ENCODE measurements around the gene BCDIN3D. TPM values are rescaled to one million over a fixed set of nuclear protein-coding genes. Genes with fewer than 3 reads are reported as not detected.

BCDIN3D gene
- total and polyA plus RNA-seq, 2 of the 8 experiments (the other 6 are each of a cell fraction or from before 2014, with no cell fraction given) = 1.6 to 2.4 TPM

DNA sequence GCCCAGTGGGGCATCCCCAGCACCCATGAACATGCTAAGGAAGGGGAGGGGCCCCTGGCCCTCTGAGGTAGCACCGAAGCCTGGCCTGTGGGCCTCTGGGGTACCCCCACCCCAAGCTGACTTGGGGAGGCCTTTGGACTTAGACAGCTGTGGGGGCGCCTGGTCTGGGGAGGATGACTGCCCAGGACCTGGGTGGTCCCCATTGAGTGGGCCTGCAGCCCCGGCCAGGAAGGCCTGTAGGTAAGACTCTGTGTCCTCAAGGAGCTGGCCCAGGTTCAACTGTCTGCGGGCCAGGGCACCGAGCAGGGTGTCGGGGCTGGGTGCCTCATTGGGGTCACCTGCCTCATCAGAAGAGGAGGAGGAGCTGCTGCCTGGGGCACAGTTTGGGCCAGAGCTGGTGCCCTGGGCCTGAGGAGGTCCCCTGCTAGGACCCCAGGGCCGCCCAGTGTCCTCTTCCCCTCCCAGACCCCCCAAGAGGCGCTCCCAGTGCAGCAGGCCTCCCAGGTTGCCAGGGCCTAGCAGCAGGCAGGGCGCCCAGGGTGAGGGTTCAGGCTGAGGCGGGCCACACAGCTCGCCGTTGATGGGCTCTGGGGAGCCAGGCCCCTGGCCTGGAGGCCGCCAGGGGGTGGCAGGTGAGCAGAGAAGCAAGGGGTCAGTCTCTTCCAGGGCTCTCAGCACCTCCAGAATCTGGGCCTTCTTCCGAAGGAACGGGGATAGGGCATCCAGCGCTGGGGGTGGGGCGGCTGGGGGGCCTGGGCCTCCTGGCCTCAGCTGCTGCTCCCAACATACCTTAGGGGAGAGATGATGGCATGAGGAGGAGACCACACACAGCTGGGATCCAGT, 46.1 kb downstream of the BCDIN3D start:
- 88% methylated on average over 13 of the region's 17 CpGs; no CpG with 5 or more reads in 1 of the 2 experiments for WGBS, 2 experiments (ENCODE audit: extremely low coverage in 1 of 2, insufficient coverage in 1 of 2, insufficient read length in 1 of 2, insufficient replicate concordance in 2 of 2, low coverage in 1 of 2, low lambda C conversion rate in 2 of 2, missing lambda C conversion rate in 1 of 2)
- Histone ChIP-seq H3K9me3 (ENCODE audit: insufficient read depth in 2 of 2, low read depth in 1 of 2, low read length in 1 of 2) (no peaks in the 10 kb centered on the region), H4K5ac (ENCODE audit: insufficient read length, low read depth, low read length) (no peak overlapping the region), H2BK5ac (ENCODE audit: low read depth, low read length) (no peak overlapping the region), H3K9ac (replicated peaks in 1 of 4; ENCODE audit: extremely low read depth in 1 of 4, low read depth in 3 of 4, low read length in 3 of 4) (no peak overlapping the region), H4K20me1 (replicated peaks in 1 of 2; ENCODE audit: control insufficient read depth in 1 of 2, insufficient read depth in 2 of 2, low read length in 2 of 2) (peaks cover 0 to 12% of the 10 kb centered on the region in 2 experiments), H3K27ac (ENCODE audit: low read depth, low read length) (no peak overlapping the region), H2BK15ac (ENCODE audit: low read length) (no peak overlapping the region), H3K18ac (ENCODE audit: extremely low read depth, low read length) (no peak overlapping the region), H4K8ac (ENCODE audit: extremely low read depth, insufficient read depth, low read length) (no peak overlapping the region), H2BK20ac (ENCODE audit: low read length) (no peak overlapping the region), H3K14ac (ENCODE audit: insufficient read length) (no peak overlapping the region), H3K36me3 (ENCODE audit: control insufficient read depth in 2 of 4, insufficient read depth in 4 of 4, low read length in 3 of 4) (peaks cover 2 to 23% (median 17%) of the 10 kb centered on the region in 4 experiments; a peak in 6 of 8 replicates), H3K4me1 (replicated peaks in 1 of 4; ENCODE audit: control insufficient read depth in 3 of 4, insufficient read depth in 4 of 4, low read length in 3 of 4) (no peaks in the 10 kb centered on the region), H3K27me3 (replicated peaks in 1 of 4; ENCODE audit: control insufficient read depth in 3 of 4, extremely low read depth in 1 of 4, insufficient read depth in 3 of 4, low read length in 3 of 4) (no peaks in the 10 kb centered on the region), H2AK5ac (ENCODE audit: low read depth, low read length) (no peak overlapping the region), H2AFZ (ENCODE audit: low read length) (no peak overlapping the region), H2BK12ac (ENCODE audit: low read depth, low read length) (no peak overlapping the region), H4K91ac (replicated peaks; ENCODE audit: insufficient read length, low read length) (no peak overlapping the region), H2BK120ac (replicated peaks; ENCODE audit: low read depth, low read length) (no peak overlapping the region), H3K23ac (ENCODE audit: insufficient read length) (no peak overlapping the region), H3K23me2 (ENCODE audit: low read depth, low read length) (no peaks in the 10 kb centered on the region), H3K56ac (replicated peaks; ENCODE audit: insufficient read length, low read depth, low read length) (no peak overlapping the region), H3K4me3 (ENCODE audit: extremely low read depth in 1 of 4, insufficient read depth in 2 of 4, low read depth in 3 of 4, low read length in 4 of 4) (no peak overlapping the region), H3K4ac (replicated peaks; ENCODE audit: insufficient read length, low read depth, low read length) (no peak overlapping the region), H3K79me2 (ENCODE audit: control insufficient read depth in 1 of 2, insufficient read depth in 2 of 2, low read length in 2 of 2) (no peaks in the 10 kb centered on the region), H3K4me2 (ENCODE audit: insufficient read depth in 1 of 2, low read depth in 2 of 2, low read length in 2 of 2) (no peak overlapping the region), H3K79me1 (ENCODE audit: low read depth, low read length) (no peaks in the 10 kb centered on the region)
- POLR2A ChIA-PET (ENCODE audit: partially characterized antibody) = interaction anchor here (0.6 to 3.9 kb wide), 7 partner anchors 8 to 55 kb away, joined by 3 to 14 read pairs (median 8); partner anchors contain the start of genes NCKAP5L and TMBIM6
- no peak for DNase-seq (ENCODE audit: low read depth in 1 of 2, low spot score in 2 of 2)
- 0 out of 4 replicates have a peak, but pooled peaks of 1 of the 2 experiments have one; percentile 1 for TF ChIP-seq RAD21 (IDR thresholded peaks at IDR 0.05 in 1 of 2, conservative IDR thresholded peaks at IDR 0.05 in 1 of 2; ENCODE audit: low read depth in 2 of 2, low read length in 2 of 2)
- TF ChIP-seq HDAC2 (IDR thresholded peaks at IDR 0.05; ENCODE audit: borderline replicate concordance in 1 of 2, low read depth in 2 of 2, low read length in 2 of 2) = no peak
- no peak for FAIRE-seq
- CTCF ChIA-PET (ENCODE audit: partially characterized antibody) = interaction anchor here (0.6 to 8.1 kb wide), 12 partner anchors 8 to 170 kb away, joined by 3 to 54 read pairs (median 6); no protein-coding TSS in a partner anchor

All from H1 (cell line).